ENCODE measurements around the gene CFAP52.
"Not testable (repeated sequence)": the region's sequence is repeated elsewhere in the genome, so short reads cannot be mapped to it uniquely, and the experiment has no call there.

Gene CFAP52

GRCh38 chr17:9576521-9577372, at the start of gene CFAP52:
Gene CFAP52 (plus strand): TSS chr17:9576642. CDS start chr17:9576696, 54 bp downstream.
- peak; percentile 75 for DNase-seq

- DNase-seq = no peak
Observed at GRCh38 chr17:9527788-9528187, 48.7 kb upstream of the CFAP52 start.

- no peak for DNase-seq
Observed at GRCh38 chr17:9529033-9529700, 47.3 kb upstream of the CFAP52 start.

- DNase-seq = no peak
Observed at GRCh38 chr17:9531034-9531433, 45.4 kb upstream of the CFAP52 start.

GRCh38 chr17:9532715-9533114, 43.7 kb upstream of the CFAP52 start:
- DNase-seq = no peak

GRCh38 chr17:9533441-9533840, 43.0 kb upstream of the CFAP52 start:
- DNase-seq = no peak

GRCh38 chr17:9536061-9536460, 40.4 kb upstream of the CFAP52 start:
- DNase-seq = no peak

GRCh38 chr17:9537177-9537776, 39.2 kb upstream of the CFAP52 start:
- DNase-seq = no peak

GRCh38 chr17:9538626-9539025, 37.8 kb upstream of the CFAP52 start:
- no peak for DNase-seq

- no peak for DNase-seq
Observed at GRCh38 chr17:9541718-9542117, 34.7 kb upstream of the CFAP52 start.

GRCh38 chr17:9544221-9544620, 32.2 kb upstream of the CFAP52 start:
- DNase-seq = no peak

GRCh38 chr17:9549215-9549614, 27.2 kb upstream of the CFAP52 start:
- DNase-seq = no peak

GRCh38 chr17:9553181-9553580, 23.3 kb upstream of the CFAP52 start:
- no peak for DNase-seq

GRCh38 chr17:9553596-9553995, 22.8 kb upstream of the CFAP52 start:
- no peak for DNase-seq

GRCh38 chr17:9554715-9555114, 21.7 kb upstream of the CFAP52 start:
- not testable (repeated sequence) for DNase-seq

GRCh38 chr17:9557161-9557755, 19.2 kb upstream of the CFAP52 start:
- DNase-seq = no peak

GRCh38 chr17:9557857-9558256, 18.6 kb upstream of the CFAP52 start:
- DNase-seq = no peak

GRCh38 chr17:9564104-9564503, 12.3 kb upstream of the CFAP52 start:
- no peak for DNase-seq

GRCh38 chr17:9566067-9566466, 10.4 kb upstream of the CFAP52 start:
- DNase-seq = no peak

GRCh38 chr17:9566739-9567138, 9.7 kb upstream of the CFAP52 start:
- not testable (repeated sequence) for DNase-seq

- DNase-seq = no peak
Observed at GRCh38 chr17:9568004-9568403, 8.4 kb upstream of the CFAP52 start.

GRCh38 chr17:9568957-9569588, 7.4 kb upstream of the CFAP52 start:
- DNase-seq = no peak

GRCh38 chr17:9571201-9571600, 5.2 kb upstream of the CFAP52 start:
- DNase-seq = no peak
